OCI-LY1 (cell line): ENCODE results near the gene SRCIN1.

Experiments used
- H2AFZ ChIP-seq: fragments of 200-600 bp; sonication (generic), shearing (Covaris generic); 2 replicates; pipeline ENCODE4 v1.6.0; 2014; ENCODE audit warnings: antibody characterized with exemption, mild to moderate bottlenecking, low read length
- H3F3A ChIP-seq: fragments of 200-600 bp; sonication (generic), shearing (Covaris generic); 2 replicates; pipeline ENCODE4 v1.6.0; 2014; ENCODE audit warnings: mild to moderate bottlenecking, antibody characterized with exemption, low read length, moderate library complexity; ENCODE audit not compliant: insufficient read depth
- H3K27ac ChIP-seq: fragments of 200-600 bp; sonication (generic); 2 replicates; pipeline ENCODE4 v1.5.1; 2014; ENCODE audit warnings: low read length, mixed run types, mild to moderate bottlenecking, low read depth; ENCODE audit not compliant: poor library complexity, severe bottlenecking
- H3K27me3 ChIP-seq: fragments of 200-600 bp; sonication (generic); 2 replicates; pipeline ENCODE4 v1.6.0; 2014; ENCODE audit warnings: antibody characterized with exemption, mild to moderate bottlenecking, low read length, moderate library complexity; ENCODE audit not compliant: insufficient read depth
- H3K36me3 ChIP-seq: fragments of 200-600 bp; sonication (generic); 2 replicates; pipeline ENCODE4 v1.6.1; 2014; ENCODE audit warnings: mild to moderate bottlenecking, antibody characterized with exemption, low read length, moderate library complexity, mixed read lengths; ENCODE audit not compliant: insufficient read depth
- H3K4me1 ChIP-seq: fragments of 200-600 bp; sonication (generic); 2 replicates; pipeline ENCODE4 v1.5.1; 2014; ENCODE audit warnings: mild to moderate bottlenecking, low read length, moderate library complexity; ENCODE audit not compliant: insufficient read depth, severe bottlenecking
- H3K4me2 ChIP-seq: fragments of 200-600 bp; sonication (generic), shearing (Covaris generic); 2 replicates; pipeline ENCODE4 v1.6.1; 2014; ENCODE audit warnings: low read length
- H3K4me3 ChIP-seq: fragments of 200-600 bp; sonication (generic); 2 replicates; pipeline ENCODE4 v1.5.1; 2014; ENCODE audit warnings: low read length, low read depth, mild to moderate bottlenecking, mixed read lengths; ENCODE audit not compliant: poor library complexity, severe bottlenecking
- H3K79me2 ChIP-seq: fragments of 200-600 bp; shearing (Covaris generic); 2 replicates; pipeline ENCODE4 v1.6.1; 2016; ENCODE audit warnings: mixed run types, low read length, mixed read lengths; ENCODE audit not compliant: insufficient read depth
- H3K9ac ChIP-seq: fragments of 200-600 bp; sonication (generic), shearing (Covaris generic); 2 replicates; pipeline ENCODE4 v1.6.1; 2014; ENCODE audit warnings: mild to moderate bottlenecking, low read length, mixed read lengths
- H3K9me2 ChIP-seq: fragments of 200-600 bp; sonication (generic), shearing (Covaris generic); 2 replicates; pipeline ENCODE4 v1.6.1; 2014; ENCODE audit warnings: low read depth, mild to moderate bottlenecking, low read length, mixed read lengths
- H3K9me3 ChIP-seq: fragments of 200-600 bp; shearing (Covaris generic); 2 replicates; pipeline ENCODE4 v1.6.1; 2014; ENCODE audit warnings: low read length, mixed read lengths
- H4K20me1 ChIP-seq: fragments of 200-600 bp; sonication (generic), shearing (Covaris generic); 2 replicates; pipeline ENCODE4 v1.6.0; 2016; ENCODE audit warnings: mild to moderate bottlenecking, low read length; ENCODE audit not compliant: insufficient read depth
- CTCF ChIP-seq: fragments of 200-600 bp; sonication (generic), shearing (Covaris generic); IDR thresholded peaks from 2 replicates; pipeline ENCODE4 v1.5.1; 2017; ENCODE audit warnings: mild to moderate bottlenecking, antibody characterized with exemption, low read length, moderate library complexity, mixed read lengths
- EZH2 ChIP-seq: fragments of 200-600 bp; sonication (generic), shearing (Covaris generic); IDR thresholded peaks from 2 replicates; pipeline ENCODE4 v1.8.0; 2017; ENCODE audit warnings: borderline replicate concordance, mixed run types, mild to moderate bottlenecking, antibody characterized with exemption, low read length, moderate library complexity, mixed read lengths

Gene SRCIN1

GRCh38 chr17:38512473-38513058, 93.2 kb downstream of the SRCIN1 start:
- Histone ChIP-seq H3K79me2 (no peaks in the 10 kb centered on the region), H3K9me2 (no peaks in the 10 kb centered on the region), H3K9me3 (no peaks in the 10 kb centered on the region), H3K4me2 (no peak overlapping the region), H3K27me3 (no peaks in the 10 kb centered on the region), H2AFZ (no peak overlapping the region), H3F3A (no peaks in the 10 kb centered on the region), H4K20me1 (no peaks in the 10 kb centered on the region), H3K36me3 (no peaks in the 10 kb centered on the region), H3K4me3 (no peak overlapping the region), H3K4me1 (no peaks in the 10 kb centered on the region), H3K9ac (no peak overlapping the region), H3K27ac (no peak overlapping the region)
- TF ChIP-seq EZH2 (no peak), CTCF (no peak)

GRCh38 chr17:38511150-38512108, 94.3 kb downstream of the SRCIN1 start:
- H3K4me1 ChIP-seq: no peaks in the 10 kb centered on the region
- no peak overlapping the region for H3K4me3 ChIP-seq
- H3K9ac ChIP-seq: no peak overlapping the region
- no peaks in the 10 kb centered on the region for H3K9me3 ChIP-seq
- TF ChIP-seq EZH2 (no peak), CTCF (no peak)
- H3K27me3 ChIP-seq: no peaks in the 10 kb centered on the region
- no peaks in the 10 kb centered on the region for H4K20me1 ChIP-seq
- H3K9me2 ChIP-seq: no peaks in the 10 kb centered on the region
- H3K36me3 ChIP-seq: no peaks in the 10 kb centered on the region
- no peaks in the 10 kb centered on the region for H3K79me2 ChIP-seq
- H2AFZ ChIP-seq: no peak overlapping the region
- H3K27ac ChIP-seq: no peak overlapping the region
- no peaks in the 10 kb centered on the region for H3F3A ChIP-seq
- no peak overlapping the region for H3K4me2 ChIP-seq

GRCh38 chr17:38510421-38511149, 95.2 kb downstream of the SRCIN1 start:
- Histone ChIP-seq H3K36me3 (no peaks in the 10 kb centered on the region), H4K20me1 (no peaks in the 10 kb centered on the region), H3K4me1 (no peaks in the 10 kb centered on the region), H3F3A (no peaks in the 10 kb centered on the region), H3K27ac (no peak overlapping the region), H3K9ac (no peak overlapping the region), H3K4me2 (no peak overlapping the region), H3K9me2 (no peaks in the 10 kb centered on the region), H3K27me3 (no peaks in the 10 kb centered on the region), H3K79me2 (no peaks in the 10 kb centered on the region), H2AFZ (no peak overlapping the region), H3K9me3 (no peaks in the 10 kb centered on the region), H3K4me3 (no peak overlapping the region)
- TF ChIP-seq EZH2 (no peak), CTCF (no peak)
